H1 (cell line): ENCODE results near the gene SPDYE1. TPM values are rescaled to one million over a fixed set of nuclear protein-coding genes. Genes with fewer than 3 reads are reported as not detected.
"Not testable (repeated sequence)": the region's sequence is repeated elsewhere in the genome, so short reads cannot be mapped to it uniquely, and the experiment has no call there.

Source experiments
- CTCF ChIA-PET: fragments of 300-600 bp; sonication (Branson Sonifier 250); formaldehyde crosslinking; loops from one replicate; lab custom pipeline; 2021; ENCODE audit not compliant: partially characterized antibody; lab: Charles Lee
- POLR2A ChIA-PET: fragments of 300-600 bp; sonication (Branson Sonifier 250); formaldehyde crosslinking; loops from one replicate; lab custom pipeline; 2021; ENCODE audit warnings: inconsistent platforms; ENCODE audit not compliant: partially characterized antibody; lab: Charles Lee
- DNase-seq, 2 experiments: peaks; one replicate each; pipeline versions ENCODE4 v3.0.0 to v3.0.0-alpha.2; 2010 to 2022; ENCODE audit warnings: low spot score in 2 of 2, low read depth in 1 of 2, mixed read lengths in 1 of 2
- FAIRE-seq: peaks from 2 replicates; lab custom pipeline; 2011; peaks lifted over from hg19 to GRCh38; lab: Jason Lieb, UNC
- H2AFZ ChIP-seq: 2 replicates; pipeline ENCODE4 v1.8.1; 2012; ENCODE audit warnings: low read length, inconsistent platforms
- H2AK5ac ChIP-seq: 2 replicates; pipeline ENCODE4 v1.6.1; 2013; ENCODE audit warnings: low read depth, low read length
- H2BK120ac ChIP-seq: replicated peaks from 2 replicates; pipeline ENCODE3; 2013; ENCODE audit warnings: low read depth, low read length, inconsistent platforms
- H2BK12ac ChIP-seq: 2 replicates; pipeline ENCODE4 v1.6.1; 2013; ENCODE audit warnings: low read depth, low read length
- H2BK15ac ChIP-seq: 2 replicates; pipeline ENCODE4 v1.6.1; 2013; ENCODE audit warnings: low read length
- H2BK20ac ChIP-seq: 2 replicates; pipeline ENCODE4 v1.6.1; 2013; ENCODE audit warnings: low read length
- H2BK5ac ChIP-seq: 2 replicates; pipeline ENCODE4 v1.6.1; 2013; ENCODE audit warnings: low read depth, low read length
- H3K14ac ChIP-seq: 2 replicates; pipeline ENCODE4 v1.6.1; 2013; ENCODE audit warnings: inconsistent platforms; ENCODE audit not compliant: insufficient read length
- H3K18ac ChIP-seq: 2 replicates; pipeline ENCODE4 v1.6.1; 2013; ENCODE audit warnings: low read length; ENCODE audit errors: extremely low read depth
- H3K23ac ChIP-seq: 2 replicates; pipeline ENCODE4 v1.6.1; 2013; ENCODE audit warnings: inconsistent platforms; ENCODE audit not compliant: insufficient read length
- H3K23me2 ChIP-seq: 2 replicates; pipeline ENCODE4 v1.6.1; 2013; ENCODE audit warnings: low read depth, low read length
- H3K27ac ChIP-seq: 2 replicates; pipeline ENCODE4 v1.6.1; 2011; ENCODE audit warnings: low read depth, low read length, inconsistent platforms
- H3K27me3 ChIP-seq, 4 experiments: replicated peaks in 1 of 4; 1 replicate in 1 of 4; 2 replicates in 3 of 4; pipeline versions ENCODE4 v1.6.1 to v1.8.1; 2011 to 2013; ENCODE audit warnings: low read length in 3 of 4, mild to moderate bottlenecking in 3 of 4, inconsistent platforms in 2 of 4, mixed read lengths in 2 of 4, moderate library complexity in 1 of 4; ENCODE audit not compliant: control insufficient read depth in 3 of 4, insufficient read depth in 3 of 4; ENCODE audit errors: extremely low read depth in 1 of 4
- H3K36me3 ChIP-seq, 4 experiments: 2 replicates each; pipeline versions ENCODE4 v1.6.1 to v1.8.1; 2011 to 2013; ENCODE audit warnings: mild to moderate bottlenecking in 4 of 4, low read length in 3 of 4, moderate library complexity in 2 of 4, control low read depth in 1 of 4, inconsistent platforms in 1 of 4; ENCODE audit not compliant: insufficient read depth in 4 of 4, control insufficient read depth in 2 of 4
- H3K4ac ChIP-seq: replicated peaks from 2 replicates; pipeline ENCODE3; 2013; ENCODE audit warnings: low read length, low read depth, mixed read lengths, inconsistent platforms; ENCODE audit not compliant: insufficient read length
- H3K4me1 ChIP-seq, 4 experiments: replicated peaks in 1 of 4; 1 replicate in 1 of 4; 2 replicates in 3 of 4; pipeline versions ENCODE4 v1.6.1 to v1.8.1; 2011 to 2013; ENCODE audit warnings: low read length in 3 of 4, inconsistent platforms in 2 of 4, mixed read lengths in 1 of 4; ENCODE audit not compliant: insufficient read depth in 4 of 4, control insufficient read depth in 3 of 4
- H3K4me2 ChIP-seq, 2 experiments: 2 replicates each; pipeline versions ENCODE4 v1.6.1 to v1.8.1; 2011 to 2013; ENCODE audit warnings: low read depth in 2 of 2, low read length in 2 of 2, control low read depth in 1 of 2, inconsistent platforms in 1 of 2, mild to moderate bottlenecking in 1 of 2; ENCODE audit not compliant: insufficient read depth in 1 of 2
- H3K4me3 ChIP-seq, 4 experiments: fragments of 200-600, 300-600 bp in 1 of 4; sonication (generic), shearing (Covaris generic), sonication (Bioruptor Twin) in 1 of 4; 2 replicates each; pipeline versions ENCODE4 v1.5.1 to v1.8.1; 2011 to 2016; ENCODE audit warnings: low read length in 4 of 4, low read depth in 3 of 4, control low read depth in 2 of 4, inconsistent platforms in 2 of 4, mild to moderate bottlenecking in 2 of 4, mixed read lengths in 1 of 4, moderate library complexity in 1 of 4; ENCODE audit not compliant: insufficient read depth in 2 of 4; ENCODE audit errors: extremely low read depth in 1 of 4
- H3K56ac ChIP-seq: replicated peaks from 2 replicates; pipeline ENCODE3; 2013; ENCODE audit warnings: low read depth, mild to moderate bottlenecking, mixed read lengths, low read length, inconsistent platforms; ENCODE audit not compliant: insufficient read length
- H3K79me1 ChIP-seq: 2 replicates; pipeline ENCODE4 v1.6.1; 2013; ENCODE audit warnings: low read depth, low read length, control low read depth
- H3K79me2 ChIP-seq, 2 experiments: 2 replicates each; pipeline versions ENCODE4 v1.6.1 to v1.8.1; 2012 to 2013; ENCODE audit warnings: low read length in 2 of 2, mild to moderate bottlenecking in 2 of 2, inconsistent platforms in 1 of 2; ENCODE audit not compliant: insufficient read depth in 2 of 2, control insufficient read depth in 1 of 2
- H3K9ac ChIP-seq, 4 experiments: replicated peaks in 1 of 4; 1 replicate in 1 of 4; 2 replicates in 3 of 4; pipeline versions ENCODE4 v1.6.1 to v1.8.1; 2011 to 2013; ENCODE audit warnings: low read depth in 3 of 4, low read length in 3 of 4, control low read depth in 2 of 4, mild to moderate bottlenecking in 2 of 4, moderate library complexity in 2 of 4, inconsistent platforms in 1 of 4; ENCODE audit errors: extremely low read depth in 1 of 4
- H3K9me3 ChIP-seq, 2 experiments: 2 replicates each; pipeline versions ENCODE4 v1.6.1 to v1.8.1; 2012 to 2013; ENCODE audit warnings: mild to moderate bottlenecking in 2 of 2, moderate library complexity in 2 of 2, control low read depth in 1 of 2, inconsistent platforms in 1 of 2, low read depth in 1 of 2, low read length in 1 of 2, mixed read lengths in 1 of 2; ENCODE audit not compliant: insufficient read depth in 2 of 2
- H4K20me1 ChIP-seq, 2 experiments: replicated peaks in 1 of 2; 2 replicates each; pipeline versions ENCODE3 to v1.8.1; 2011 to 2013; ENCODE audit warnings: inconsistent platforms in 2 of 2, low read length in 2 of 2, mild to moderate bottlenecking in 1 of 2; ENCODE audit not compliant: insufficient read depth in 2 of 2, control insufficient read depth in 1 of 2
- H4K5ac ChIP-seq: 2 replicates; pipeline ENCODE4 v1.6.1; 2013; ENCODE audit warnings: low read length, low read depth, mixed read lengths, inconsistent platforms; ENCODE audit not compliant: insufficient read length
- H4K8ac ChIP-seq: 2 replicates; pipeline ENCODE4 v1.8.0; 2013; ENCODE audit warnings: mild to moderate bottlenecking, moderate library complexity, low read length, inconsistent platforms; ENCODE audit not compliant: insufficient read depth; ENCODE audit errors: extremely low read depth
- H4K91ac ChIP-seq: replicated peaks from 2 replicates; pipeline ENCODE3; 2013; ENCODE audit warnings: low read length, mixed read lengths, inconsistent platforms; ENCODE audit not compliant: insufficient read length
- WGBS, 2 experiments: shearing (Covaris generic) in 1 of 2; methylation state at CpG; one replicate each; pipeline versions ENCODE4 v1.1.6 to v1.1.7; 2013 to 2015; ENCODE audit warnings: low lambda C conversion rate in 2 of 2, mixed read lengths in 2 of 2, inconsistent platforms in 1 of 2, low coverage in 1 of 2, missing lambda C conversion rate in 1 of 2; ENCODE audit not compliant: insufficient replicate concordance in 2 of 2, insufficient coverage in 1 of 2, insufficient read length in 1 of 2; ENCODE audit errors: extremely low coverage in 1 of 2, missing lambda C conversion rate in 1 of 2; 5-methylcytosine and 5-hydroxymethylcytosine counted together
- polyA plus RNA-seq, 7 experiments: library from polyadenylated mRNA; depleted of rRNA in 3 of 7; stranded (reverse) in 5 of 7; unstranded in 2 of 7; fragments of >200 nt in 5 of 7; fragments of 200-250 nt in 2 of 7; gene quantifications; 1 replicate in 5 of 7; 2 replicates in 1 of 7; 4 replicates in 1 of 7; pipeline versions ENCODE4 v1.2.1 to v1.2.3, GENCODE V29; 2011 to 2013; ENCODE audit warnings: missing spikeins in 2 of 7, mixed read lengths in 2 of 7
- total RNA-seq: library from RNA; stranded (reverse); fragmentation: NEBNext Ultra II Directional; extraction: Animal tissue kit (Norgen Biotek cat#: 25700); gene quantifications from 2 replicates; pipeline ENCODE4 v1.2.1, GENCODE V29; 2021

SPDYE1 gene
- total and polyA plus RNA-seq, 2 of the 8 experiments (the other 6 are each of a cell fraction or from before 2014, with no cell fraction given), result not detected

- H3K9ac ChIP-seq, H2BK5ac ChIP-seq, POLR2A ChIA-PET, H2AK5ac ChIP-seq, H4K5ac ChIP-seq, H2BK12ac ChIP-seq, H3K27me3 ChIP-seq, CTCF ChIA-PET, H3K14ac ChIP-seq, DNase-seq, H2BK15ac ChIP-seq, H3K36me3 ChIP-seq, FAIRE-seq, H3K9me3 ChIP-seq, H3K79me1 ChIP-seq, H4K91ac ChIP-seq, H3K79me2 ChIP-seq, H4K20me1 ChIP-seq, H2BK20ac ChIP-seq, H3K56ac ChIP-seq, H3K27ac ChIP-seq, H3K4me1 ChIP-seq, H3K4ac ChIP-seq, H2BK120ac ChIP-seq, H4K8ac ChIP-seq, H2AFZ ChIP-seq, H3K18ac ChIP-seq, H3K23ac ChIP-seq: not testable (repeated sequence)
- H3K4me2 ChIP-seq, result peak overlapping the region; percentile 49 to 62
- no CpG with 5 or more reads among the region's 40 CpGs for WGBS, 2 experiments
- peaks cover 12% of the 10 kb centered on the region for H3K23me2 ChIP-seq
- peak overlapping the region in 2 of 4 experiments; percentile 23 to 50; a peak in 6 of 8 replicates for H3K4me3 ChIP-seq
Measured at GRCh38 chr7:44039800-44040492, 42.2 kb downstream of the SPDYE1 start.
